ENCODE measurements around the gene OR5P2.

- TF ChIP-seq GATA2 (IDR thresholded peaks at IDR 0.05; ENCODE audit: low read depth, low read length) (no peak), GATA3 (IDR thresholded peaks at IDR 0.05; ENCODE audit: low read depth, low read length) (no peak)
These were observed 47.8 kb upstream of the OR5P2 start for GRCh38 chr11:7844521-7844920.
